Stimulated activated CD4-positive, alpha-beta T cell treated with anti-CD3 and anti-CD28 coated beads, Interleukin-4, amount 100 ng/mL, for 1 hour (primary cell): ENCODE data around the gene PIRT.
"Not testable (repeated sequence)": the region's sequence is repeated elsewhere in the genome, so short reads cannot be mapped to it uniquely, and the experiment has no call there.

Source experiments
- DNase-seq: peaks from one replicate; pipeline ENCODE4 v3.0.0-alpha.2; 2020

The PIRT gene

GRCh38 chr17:10837921-10838320, at the start of gene PIRT:
Gene PIRT (minus strand): TSS chr17:10838087. CDS start chr17:10825645, 12,442 bp downstream.
- no peak for DNase-seq

GRCh38 chr17:10881959-10882358, 44.1 kb upstream of the PIRT start:
- DNase-seq: no peak

- DNase-seq: no peak
Observed at GRCh38 chr17:10879190-10879836, 41.4 kb upstream of the PIRT start.

- DNase-seq: peak; percentile 15
Observed at GRCh38 chr17:10875984-10876555, 38.2 kb upstream of the PIRT start.

- DNase-seq: peak; percentile 2
Observed at GRCh38 chr17:10875430-10875851, 37.6 kb upstream of the PIRT start.

GRCh38 chr17:10871914-10872313, 34.0 kb upstream of the PIRT start:
- no peak for DNase-seq

GRCh38 chr17:10870336-10871050, 32.6 kb upstream of the PIRT start:
- DNase-seq: no peak

GRCh38 chr17:10868744-10869143, 30.9 kb upstream of the PIRT start:
- DNase-seq: not testable (repeated sequence)

- DNase-seq: no peak
Observed at GRCh38 chr17:10859051-10859450, 21.2 kb upstream of the PIRT start.

- no peak for DNase-seq
Observed at GRCh38 chr17:10857976-10858375, 20.1 kb upstream of the PIRT start.

GRCh38 chr17:10846636-10847035, 8.7 kb upstream of the PIRT start:
- DNase-seq: not testable (repeated sequence)

GRCh38 chr17:10845388-10845751, 7.5 kb upstream of the PIRT start:
- DNase-seq: no peak

GRCh38 chr17:10844621-10845387, 6.9 kb upstream of the PIRT start:
- peak; percentile 73 for DNase-seq

GRCh38 chr17:10843811-10844210, 5.9 kb upstream of the PIRT start:
- peak; percentile 16 for DNase-seq

- no peak for DNase-seq
Observed at GRCh38 chr17:10842658-10843057, 4.8 kb upstream of the PIRT start.

GRCh38 chr17:10838682-10839081, 795 bp upstream of the PIRT start:
- DNase-seq: no peak

GRCh38 chr17:10836966-10837590, 809 bp downstream of the PIRT start:
- DNase-seq: no peak

- no peak for DNase-seq
Observed at GRCh38 chr17:10836145-10836544, 1.7 kb downstream of the PIRT start.

GRCh38 chr17:10831696-10832095, 6.2 kb downstream of the PIRT start:
- no peak for DNase-seq

GRCh38 chr17:10827898-10828552, 9.9 kb downstream of the PIRT start:
- DNase-seq: no peak

- no peak for DNase-seq
Observed at GRCh38 chr17:10824874-10825273, 13.0 kb downstream of the PIRT start.

- DNase-seq: no peak
Observed at GRCh38 chr17:10821770-10822169, 16.1 kb downstream of the PIRT start.
